ENCODE measurements around the gene MYH10. TPM values are rescaled to one million over a fixed set of nuclear protein-coding genes. Genes with fewer than 3 reads are reported as not detected.

MYH10 gene
- total RNA-seq, 1 donor, result 0.52 TPM

- Histone ChIP-seq H3K4me3 (ENCODE audit: low read length) (peak overlapping the region; percentile 47), H3K27me3 (ENCODE audit: insufficient read depth, low read length) (peaks cover 63% of the 10 kb centered on the region)
These were observed 926 bp downstream of the MYH10 start for GRCh38 chr17:8629371-8630226.

GRCh38 chr17:8628609-8629169, 1.8 kb downstream of the MYH10 start:
- no peak overlapping the region for H3K4me3 ChIP-seq (ENCODE audit: low read length)
- H3K9me3 ChIP-seq (ENCODE audit: low read depth, low read length), result no peaks in the 10 kb centered on the region
- H3K27me3 ChIP-seq (ENCODE audit: insufficient read depth, low read length), result peaks cover 64% of the 10 kb centered on the region
- H3K4me1 ChIP-seq (ENCODE audit: insufficient read depth, low read length), result peaks cover 14% of the 10 kb centered on the region

More at GRCh38 chr17:8629371-8630226, 926 bp downstream of the MYH10 start:
- Histone ChIP-seq H3K4me1 (ENCODE audit: insufficient read depth, low read length) (peaks cover 14% of the 10 kb centered on the region), H3K9me3 (ENCODE audit: low read depth, low read length) (no peaks in the 10 kb centered on the region)

GRCh38 chr17:8628172-8628571, 2.4 kb downstream of the MYH10 start:
- Histone ChIP-seq H3K4me3 (ENCODE audit: low read length) (no peak overlapping the region), H3K9me3 (ENCODE audit: low read depth, low read length) (no peaks in the 10 kb centered on the region), H3K4me1 (ENCODE audit: insufficient read depth, low read length) (peaks cover 14% of the 10 kb centered on the region), H3K27me3 (ENCODE audit: insufficient read depth, low read length) (peaks cover 63% of the 10 kb centered on the region)

- H3K4me1 ChIP-seq (ENCODE audit: insufficient read depth, low read length), result no peaks in the 10 kb centered on the region
- no peak overlapping the region for H3K4me3 ChIP-seq (ENCODE audit: low read length)
- no peaks in the 10 kb centered on the region for H3K9me3 ChIP-seq (ENCODE audit: low read depth, low read length)
- H3K27me3 ChIP-seq (ENCODE audit: insufficient read depth, low read length), result peaks cover 32% of the 10 kb centered on the region
These were observed 6.9 kb downstream of the MYH10 start for GRCh38 chr17:8623591-8623990.

GRCh38 chr17:8622191-8622590, 8.3 kb downstream of the MYH10 start:
- no peaks in the 10 kb centered on the region for H3K9me3 ChIP-seq (ENCODE audit: low read depth, low read length)
- no peaks in the 10 kb centered on the region for H3K4me1 ChIP-seq (ENCODE audit: insufficient read depth, low read length)
- H3K4me3 ChIP-seq (ENCODE audit: low read length), result no peak overlapping the region
- peaks cover 21% of the 10 kb centered on the region for H3K27me3 ChIP-seq (ENCODE audit: insufficient read depth, low read length)

GRCh38 chr17:8621585-8621984, 8.9 kb downstream of the MYH10 start:
- Histone ChIP-seq H3K4me3 (ENCODE audit: low read length) (no peak overlapping the region), H3K27me3 (ENCODE audit: insufficient read depth, low read length) (peaks cover 21% of the 10 kb centered on the region), H3K4me1 (ENCODE audit: insufficient read depth, low read length) (no peaks in the 10 kb centered on the region), H3K9me3 (ENCODE audit: low read depth, low read length) (no peaks in the 10 kb centered on the region)

- Histone ChIP-seq H3K4me3 (ENCODE audit: low read length) (no peak overlapping the region), H3K4me1 (ENCODE audit: insufficient read depth, low read length) (no peaks in the 10 kb centered on the region), H3K9me3 (ENCODE audit: low read depth, low read length) (no peaks in the 10 kb centered on the region), H3K27me3 (ENCODE audit: insufficient read depth, low read length) (peaks cover 21% of the 10 kb centered on the region)
These were observed 11.2 kb downstream of the MYH10 start for GRCh38 chr17:8619294-8619693.

GRCh38 chr17:8618825-8619224, 11.7 kb downstream of the MYH10 start:
- Histone ChIP-seq H3K9me3 (ENCODE audit: low read depth, low read length) (no peaks in the 10 kb centered on the region), H3K4me1 (ENCODE audit: insufficient read depth, low read length) (no peaks in the 10 kb centered on the region), H3K27me3 (ENCODE audit: insufficient read depth, low read length) (peaks cover 21% of the 10 kb centered on the region), H3K4me3 (ENCODE audit: low read length) (no peak overlapping the region)

- no peaks in the 10 kb centered on the region for H3K4me1 ChIP-seq (ENCODE audit: insufficient read depth, low read length)
- peaks cover 16% of the 10 kb centered on the region for H3K27me3 ChIP-seq (ENCODE audit: insufficient read depth, low read length)
- H3K4me3 ChIP-seq (ENCODE audit: low read length), result no peak overlapping the region
- no peaks in the 10 kb centered on the region for H3K9me3 ChIP-seq (ENCODE audit: low read depth, low read length)
These were observed 15.5 kb downstream of the MYH10 start for GRCh38 chr17:8614988-8615387.

GRCh38 chr17:8611619-8612298, 18.8 kb downstream of the MYH10 start:
- no peak overlapping the region for H3K4me3 ChIP-seq (ENCODE audit: low read length)
- no peaks in the 10 kb centered on the region for H3K4me1 ChIP-seq (ENCODE audit: insufficient read depth, low read length)
- H3K27me3 ChIP-seq (ENCODE audit: insufficient read depth, low read length), result peaks cover 8% of the 10 kb centered on the region
- no peaks in the 10 kb centered on the region for H3K9me3 ChIP-seq (ENCODE audit: low read depth, low read length)

GRCh38 chr17:8611137-8611536, 19.4 kb downstream of the MYH10 start:
- H3K4me3 ChIP-seq (ENCODE audit: low read length), result no peak overlapping the region
- H3K27me3 ChIP-seq (ENCODE audit: insufficient read depth, low read length), result peaks cover 8% of the 10 kb centered on the region
- no peaks in the 10 kb centered on the region for H3K9me3 ChIP-seq (ENCODE audit: low read depth, low read length)

GRCh38 chr17:8610558-8610957, 20.0 kb downstream of the MYH10 start:
- no peaks in the 10 kb centered on the region for H3K4me1 ChIP-seq (ENCODE audit: insufficient read depth, low read length)

More at GRCh38 chr17:8611137-8611536, 19.4 kb downstream of the MYH10 start:
- no peaks in the 10 kb centered on the region for H3K4me1 ChIP-seq (ENCODE audit: insufficient read depth, low read length)

GRCh38 chr17:8609910-8610309, 20.6 kb downstream of the MYH10 start:
- Histone ChIP-seq H3K9me3 (ENCODE audit: low read depth, low read length) (no peaks in the 10 kb centered on the region), H3K4me3 (ENCODE audit: low read length) (no peak overlapping the region), H3K4me1 (ENCODE audit: insufficient read depth, low read length) (no peaks in the 10 kb centered on the region), H3K27me3 (ENCODE audit: insufficient read depth, low read length) (peaks cover 7% of the 10 kb centered on the region)

More at GRCh38 chr17:8610558-8610957, 20.0 kb downstream of the MYH10 start:
- Histone ChIP-seq H3K4me3 (ENCODE audit: low read length) (no peak overlapping the region), H3K27me3 (ENCODE audit: insufficient read depth, low read length) (peaks cover 7% of the 10 kb centered on the region), H3K9me3 (ENCODE audit: low read depth, low read length) (no peaks in the 10 kb centered on the region)

- H3K4me3 ChIP-seq (ENCODE audit: low read length), result no peak overlapping the region
- peaks cover 6% of the 10 kb centered on the region for H3K27me3 ChIP-seq (ENCODE audit: insufficient read depth, low read length)
- H3K4me1 ChIP-seq (ENCODE audit: insufficient read depth, low read length), result no peaks in the 10 kb centered on the region
- H3K9me3 ChIP-seq (ENCODE audit: low read depth, low read length), result no peaks in the 10 kb centered on the region
These were observed 22.5 kb downstream of the MYH10 start for GRCh38 chr17:8608001-8608400.

GRCh38 chr17:8606401-8606800, 24.1 kb downstream of the MYH10 start:
- no peak overlapping the region for H3K4me3 ChIP-seq (ENCODE audit: low read length)
- no peaks in the 10 kb centered on the region for H3K9me3 ChIP-seq (ENCODE audit: low read depth, low read length)
- no peaks in the 10 kb centered on the region for H3K4me1 ChIP-seq (ENCODE audit: insufficient read depth, low read length)
- peaks cover 6% of the 10 kb centered on the region for H3K27me3 ChIP-seq (ENCODE audit: insufficient read depth, low read length)

Data from mononuclear cell (primary cell).